ENCODE data around the gene HDAC5. TPM values are rescaled to one million over a fixed set of nuclear protein-coding genes. Genes with fewer than 3 reads are reported as not detected.

The HDAC5 gene
- polyA plus RNA-seq, 3 donors, result 16.1 to 93.6 (median 24.7) TPM

DNA sequence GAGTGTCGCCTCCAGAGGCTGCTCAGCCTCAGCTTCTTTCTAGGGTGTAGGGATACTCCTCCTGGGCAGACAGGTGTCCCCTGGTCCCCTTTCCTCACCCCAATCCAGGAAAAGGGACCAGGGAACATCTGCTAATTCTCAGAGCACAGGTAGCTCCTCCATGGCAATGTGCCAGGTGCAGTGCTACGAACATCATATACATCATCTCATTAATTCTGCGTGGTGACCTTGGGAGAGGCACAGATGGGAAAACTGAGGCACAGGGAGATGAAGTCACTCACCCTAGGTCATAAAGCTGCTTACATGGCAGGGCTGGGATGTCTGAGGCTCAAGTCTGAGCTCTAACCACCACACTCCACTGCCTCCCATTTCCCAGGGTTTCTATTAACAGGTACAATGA is 11.7 kb downstream of the HDAC5 start:
- Histone ChIP-seq H3K4me3 (replicated peaks in 1 of 3; ENCODE audit: low read depth in 2 of 3, low read length in 3 of 3) (peak overlapping the region in 1 of 3 experiments; percentile 69), H2AFZ (ENCODE audit: insufficient read depth, low read depth, low read length, poor library complexity, severe bottlenecking) (no peak overlapping the region), H3K27me3 (ENCODE audit: control insufficient read depth in 2 of 2, insufficient read depth in 2 of 2, low read length in 2 of 2) (no peaks in the 10 kb centered on the region), H3K4me1 (ENCODE audit: control insufficient read depth in 1 of 2, insufficient read depth in 2 of 2, low read length in 2 of 2) (peaks cover 39 to 50% of the 10 kb centered on the region in 2 donors), H3K4me2 (replicated peaks; ENCODE audit: extremely low read depth, low read length, poor library complexity, severe bottlenecking) (peak overlapping the region; percentile 94), H3K9ac (ENCODE audit: insufficient read depth, low read length, poor library complexity, severe bottlenecking) (peak overlapping the region; percentile 57), H3K27ac (ENCODE audit: low read depth in 1 of 2, low read length in 2 of 2) (peak overlapping the region in 1 of 2 donors; percentile 52), H3K79me2 (ENCODE audit: insufficient read depth, low read length) (peaks cover 37% of the 10 kb centered on the region), H4K20me1 (ENCODE audit: insufficient read depth, low read length) (peaks cover 96% of the 10 kb centered on the region), H3K9me3 (replicated peaks in 1 of 2; ENCODE audit: control insufficient read depth in 1 of 2, insufficient read depth in 1 of 2, low read length in 2 of 2) (no peaks in the 10 kb centered on the region), H3K36me3 (replicated peaks in 1 of 2; ENCODE audit: control insufficient read depth in 1 of 2, insufficient read depth in 2 of 2, low read length in 2 of 2) (peaks cover 25 to 51% of the 10 kb centered on the region in 2 donors)
- TF ChIP-seq CTCF (IDR thresholded peaks at IDR 0.05), result no peak
- Mint-ChIP-seq H3K4me1 (peaks cover 50% of the 10 kb centered on the region), H3K9me3 (no peaks in the 10 kb centered on the region), H3K27ac (peak overlapping the region in 5 of 7 donors; percentile 0 to 72 (median 37)), H3K27me3 (ENCODE audit: low read depth in 3 of 3) (peaks cover 0 to 2% (median 2%) of the 10 kb centered on the region in 3 donors), H3K36me3 (peaks cover 49 to 58% of the 10 kb centered on the region in 2 donors), H3K4me3 (peak overlapping the region in 1 of 2 donors; percentile 42)
- no peak for DNase-seq
- no CpG with 5 or more reads among the region's 3 CpGs for WGBS (ENCODE audit: insufficient coverage)
- intact Hi-C loops (cut with micrococcal nuclease), result no loop called here

DNA sequence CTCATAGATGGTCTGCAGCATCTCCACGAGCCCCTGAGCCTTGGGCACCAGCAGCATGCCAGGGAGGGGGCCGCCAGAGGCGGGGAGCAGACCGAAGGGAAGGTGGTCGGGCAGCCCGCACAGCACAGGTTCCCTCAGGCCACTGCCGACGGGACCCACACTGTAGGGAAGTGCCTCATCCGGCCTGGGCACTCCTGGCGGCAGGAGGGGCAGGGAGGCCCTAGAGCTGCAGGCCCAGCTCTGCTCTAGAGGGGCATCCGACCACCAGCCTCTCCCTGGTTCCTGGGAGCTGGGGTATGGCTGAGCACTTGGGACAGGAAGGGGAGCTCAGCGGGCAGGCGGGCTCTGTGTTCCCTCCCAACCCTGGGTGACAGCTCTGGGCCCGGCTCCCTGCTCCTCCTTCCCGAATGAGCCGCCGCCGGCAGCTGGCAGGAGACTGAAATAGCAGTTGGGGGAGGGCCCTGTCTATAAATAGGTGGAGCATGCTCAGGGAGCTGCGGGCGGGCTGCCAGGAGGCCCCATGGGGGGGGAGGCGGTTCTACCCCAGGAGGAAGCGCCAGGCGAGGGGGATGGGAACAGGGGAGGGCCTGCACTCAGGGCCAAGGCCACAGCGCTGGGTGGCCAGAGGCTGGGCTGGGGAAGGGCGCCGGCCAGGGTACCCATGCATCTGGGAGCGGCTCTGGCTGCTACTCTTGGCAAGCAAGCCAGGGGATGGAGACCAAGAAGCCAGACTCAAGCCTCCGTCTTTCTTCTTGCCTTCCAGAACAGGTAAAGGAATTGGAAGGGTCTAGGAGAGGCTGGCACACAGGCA is 12.4 kb downstream of the HDAC5 start:
- peak overlapping the region; percentile 57 for H3K9ac ChIP-seq (ENCODE audit: insufficient read depth, low read length, poor library complexity, severe bottlenecking)
- peaks cover 42 to 52% of the 10 kb centered on the region in 2 donors for H3K36me3 Mint-ChIP-seq
- peak overlapping the region; percentile 31 to 52 for H3K27ac ChIP-seq (ENCODE audit: low read depth in 1 of 2, low read length in 2 of 2)
- peak overlapping the region; percentile 17 to 69 (median 39) for H3K4me3 ChIP-seq (replicated peaks in 1 of 3; ENCODE audit: low read depth in 2 of 3, low read length in 3 of 3)
- peaks cover 20 to 44% of the 10 kb centered on the region in 2 donors for H3K36me3 ChIP-seq (replicated peaks in 1 of 2; ENCODE audit: control insufficient read depth in 1 of 2, insufficient read depth in 2 of 2, low read length in 2 of 2)
- H3K9me3 Mint-ChIP-seq, result no peaks in the 10 kb centered on the region
- H3K4me3 Mint-ChIP-seq, result peak overlapping the region; percentile 76 to 86
- DNase-seq, result peak; percentile 81 to 85 (median 83)
- peak overlapping the region; percentile 94 for H3K4me2 ChIP-seq (replicated peaks; ENCODE audit: extremely low read depth, low read length, poor library complexity, severe bottlenecking)
- peaks cover 0 to 2% (median 2%) of the 10 kb centered on the region in 3 donors for H3K27me3 Mint-ChIP-seq (ENCODE audit: low read depth in 3 of 3)
- H3K4me1 ChIP-seq (ENCODE audit: control insufficient read depth in 1 of 2, insufficient read depth in 2 of 2, low read length in 2 of 2), result peaks cover 39 to 50% of the 10 kb centered on the region in 2 donors
- no peak overlapping the region for H2AFZ ChIP-seq (ENCODE audit: insufficient read depth, low read depth, low read length, poor library complexity, severe bottlenecking)
- WGBS (ENCODE audit: insufficient coverage), result under 1% methylated on average over 24 of the region's 28 CpGs
- H3K27me3 ChIP-seq (ENCODE audit: control insufficient read depth in 2 of 2, insufficient read depth in 2 of 2, low read length in 2 of 2), result no peaks in the 10 kb centered on the region
- H3K4me1 Mint-ChIP-seq, result peaks cover 50% of the 10 kb centered on the region
- H4K20me1 ChIP-seq (ENCODE audit: insufficient read depth, low read length), result peaks cover 96% of the 10 kb centered on the region
- H3K27ac Mint-ChIP-seq, result peak overlapping the region in 5 of 7 donors; percentile 30 to 77 (median 53)
- TF ChIP-seq CTCF (IDR thresholded peaks at IDR 0.05), result no peak
- peaks cover 37% of the 10 kb centered on the region for H3K79me2 ChIP-seq (ENCODE audit: insufficient read depth, low read length)
- no peaks in the 10 kb centered on the region for H3K9me3 ChIP-seq (replicated peaks in 1 of 2; ENCODE audit: control insufficient read depth in 1 of 2, insufficient read depth in 1 of 2, low read length in 2 of 2)
- intact Hi-C loops (cut with micrococcal nuclease), result no loop called here

Measured in CD14-positive monocyte (primary cell).